ENCODE results near the gene DEFB129. TPM values are rescaled to one million over a fixed set of nuclear protein-coding genes. Genes with fewer than 3 reads are reported as not detected.

The DEFB129 gene
- not detected for total RNA-seq

GRCh38 chr20:226958-227357 is at the start of gene DEFB129:
Gene DEFB129 (plus strand): TSS chr20:227258. CDS start chr20:227289, 31 bp downstream.
- no peak for DNase-seq
- Histone ChIP-seq H3K4me3 (no peak within 1 kb of the TSS), H3K36me3 (no peaks in the 10 kb centered on the region), H3K27ac (no peak within 1 kb of the TSS), H3K4me1 (no peaks in the 10 kb centered on the region), H3K27me3 (peaks cover 12% of the 10 kb centered on the region), H3K9me3 (no peaks in the 10 kb centered on the region)
- intact Hi-C loops (cut with DNase I; ENCODE audit: low total_unique reads) (no loop called here), in situ Hi-C loops (cut with MboI; ENCODE audit: low pct_ligation_motif_present in 1 of 4, low pct_unique_long_range_greater_than_20kb in 1 of 4, low sequenced_read_pairs in 3 of 4) (no loop called here)
- no peak for TF ChIP-seq POLR2AphosphoS5 (IDR thresholded peaks at IDR 0.05)
- WGBS, 2 donors (ENCODE audit: low coverage in 1 of 2), result 76 to 83% methylated on average over 3 of the region's 3 CpGs

GRCh38 chr20:184288-184687 is 42.8 kb upstream of the DEFB129 start:
- H3K4me1 ChIP-seq, result no peaks in the 10 kb centered on the region
- DNase-seq, result no peak
- H3K4me3 ChIP-seq, result no peak overlapping the region
- in situ Hi-C loops (cut with MboI; ENCODE audit: low pct_ligation_motif_present in 1 of 4, low pct_unique_long_range_greater_than_20kb in 1 of 4, low sequenced_read_pairs in 3 of 4) (no loop called here), intact Hi-C loops (cut with DNase I; ENCODE audit: low total_unique reads) (no loop called here)
- H3K9me3 ChIP-seq, result no peaks in the 10 kb centered on the region
- 42 to 56% methylated on average over 2 of the region's 2 CpGs for WGBS, 2 donors (ENCODE audit: low coverage in 1 of 2)
- H3K27ac ChIP-seq, result no peak overlapping the region
- no peaks in the 10 kb centered on the region for H3K36me3 ChIP-seq
- peaks cover 51% of the 10 kb centered on the region for H3K27me3 ChIP-seq
- no peak for TF ChIP-seq POLR2A (IDR thresholded peaks at IDR 0.05)
- TF ChIP-seq POLR2AphosphoS5 (IDR thresholded peaks at IDR 0.05), result no peak
- TF ChIP-seq EP300 (IDR thresholded peaks at IDR 0.05; ENCODE audit: low read depth), result no peak
- no peak for TF ChIP-seq CTCF (IDR thresholded peaks at IDR 0.05)

GRCh38 chr20:187733-188132 is 39.3 kb upstream of the DEFB129 start:
- Histone ChIP-seq H3K27ac (no peak overlapping the region), H3K36me3 (no peaks in the 10 kb centered on the region), H3K27me3 (peaks cover 24% of the 10 kb centered on the region), H3K9me3 (no peaks in the 10 kb centered on the region), H3K4me1 (no peaks in the 10 kb centered on the region), H3K4me3 (no peak overlapping the region)
- in situ Hi-C loops (cut with MboI; ENCODE audit: low pct_ligation_motif_present in 1 of 4, low pct_unique_long_range_greater_than_20kb in 1 of 4, low sequenced_read_pairs in 3 of 4) (no loop called here), intact Hi-C loops (cut with DNase I; ENCODE audit: low total_unique reads) (no loop called here)
- 57 to 65% methylated on average over 2 of the region's 2 CpGs for WGBS, 2 donors (ENCODE audit: low coverage in 1 of 2)
- no peak for DNase-seq
- TF ChIP-seq CTCF (IDR thresholded peaks at IDR 0.05) (no peak), POLR2A (IDR thresholded peaks at IDR 0.05) (no peak), EP300 (IDR thresholded peaks at IDR 0.05; ENCODE audit: low read depth) (no peak), POLR2AphosphoS5 (IDR thresholded peaks at IDR 0.05) (no peak)

GRCh38 chr20:189611-190010 is 37.4 kb upstream of the DEFB129 start, which contains the start of gene DEFB128:
Gene DEFB128 (minus strand): TSS chr20:189711. CDS start chr20:189623, 88 bp downstream.
- Histone ChIP-seq H3K36me3 (no peaks in the 10 kb centered on the region), H3K27ac (no peak within 1 kb of the TSS), H3K9me3 (no peaks in the 10 kb centered on the region), H3K27me3 (peaks cover 10% of the 10 kb centered on the region), H3K4me1 (no peaks in the 10 kb centered on the region), H3K4me3 (no peak within 1 kb of the TSS)
- intact Hi-C loops (cut with DNase I; ENCODE audit: low total_unique reads), result no loop called here
- WGBS, 2 donors (ENCODE audit: low coverage in 1 of 2), result 56 to 62% methylated on average over 5 to 7 of the region's 7 CpGs
- no peak for DNase-seq
- TF ChIP-seq EP300 (IDR thresholded peaks at IDR 0.05; ENCODE audit: low read depth), result no peak
- TF ChIP-seq POLR2AphosphoS5 (IDR thresholded peaks at IDR 0.05), result no peak
- TF ChIP-seq CTCF (IDR thresholded peaks at IDR 0.05), result no peak
- no peak for TF ChIP-seq POLR2A (IDR thresholded peaks at IDR 0.05)
- in situ Hi-C loops (cut with MboI; ENCODE audit: low pct_ligation_motif_present in 1 of 4, low pct_unique_long_range_greater_than_20kb in 1 of 4, low sequenced_read_pairs in 3 of 4), result no loop called here

GRCh38 chr20:198225-198624 is 28.8 kb upstream of the DEFB129 start:
- intact Hi-C loops (cut with DNase I; ENCODE audit: low total_unique reads) (no loop called here), in situ Hi-C loops (cut with MboI; ENCODE audit: low pct_ligation_motif_present in 1 of 4, low pct_unique_long_range_greater_than_20kb in 1 of 4, low sequenced_read_pairs in 3 of 4) (no loop called here)
- no peaks in the 10 kb centered on the region for H3K9me3 ChIP-seq
- H3K4me3 ChIP-seq, result no peak overlapping the region
- no peaks in the 10 kb centered on the region for H3K4me1 ChIP-seq
- TF ChIP-seq EP300 (IDR thresholded peaks at IDR 0.05; ENCODE audit: low read depth) (no peak), CTCF (IDR thresholded peaks at IDR 0.05) (no peak), POLR2A (IDR thresholded peaks at IDR 0.05) (no peak), POLR2AphosphoS5 (IDR thresholded peaks at IDR 0.05) (no peak)
- no peaks in the 10 kb centered on the region for H3K36me3 ChIP-seq
- H3K27ac ChIP-seq, result no peak overlapping the region
- 63 to 76% methylated on average over 1 of the region's 1 CpG for WGBS, 2 donors (ENCODE audit: low coverage in 1 of 2)
- DNase-seq, result no peak
- H3K27me3 ChIP-seq, result no peaks in the 10 kb centered on the region

All from transverse colon (tissue), 4 donors.